Measurements from ENCODE around the gene ANKMY1.

ANKMY1 gene

GRCh38 chr2:240458044-240458899 is 99.5 kb downstream of the ANKMY1 start:
- peaks cover 0 to 2% of the 10 kb centered on the region in 2 experiments; a peak in 1 of 3 replicates for H3K36me3 ChIP-seq (ENCODE audit: control insufficient read depth in 2 of 2, insufficient read depth in 1 of 2, low read length in 2 of 2)
- no peak overlapping the region for H3K4me3 ChIP-seq (ENCODE audit: low read depth, low read length)
- no peaks in the 10 kb centered on the region for H3K9me3 ChIP-seq (ENCODE audit: control insufficient read depth, insufficient read depth, low read depth, low read length)
- no peak overlapping the region for H3K27ac ChIP-seq (ENCODE audit: extremely low read depth, low read depth, low read length)
- no peaks in the 10 kb centered on the region for H3K4me1 ChIP-seq (ENCODE audit: control insufficient read depth, insufficient read depth, low read length)
- ChIA-PET CTCF (interaction anchor here (1.2 kb wide), 1 partner anchor 16 kb away, joined by 4 read pairs; no protein-coding TSS in a partner anchor), POLR2A (no interaction called here)
- no peak for TF ChIP-seq ZNF274 (IDR thresholded peaks at IDR 0.05; ENCODE audit: low read length)
- TF ChIP-seq ZNF274 (tag by site-specific recombination; IDR thresholded peaks at IDR 0.05; ENCODE audit: borderline replicate concordance), result no peak
- TF ChIP-seq GLIS1 (tag by site-specific recombination; IDR thresholded peaks at IDR 0.05), result peak; percentile 76
- TF ChIP-seq GLIS2 (tag by site-specific recombination; IDR thresholded peaks at IDR 0.05), result peak; percentile 57; the same call in 1 of the 2 replicates
- no peak for TF ChIP-seq OSR2 (tag by site-specific recombination; IDR thresholded peaks at IDR 0.05)
- no peak for TF ChIP-seq ZNF311 (tag by site-specific recombination; IDR thresholded peaks at IDR 0.05; ENCODE audit: borderline replicate concordance)
- no peak for TF ChIP-seq ZXDB (tag by site-specific recombination; IDR thresholded peaks at IDR 0.05)

GRCh38 chr2:240457223-240458043 is 100.4 kb downstream of the ANKMY1 start:
- TF ChIP-seq SP2 (tag by site-specific recombination; IDR thresholded peaks at IDR 0.05) (peak; percentile 21; the same call in 1 of the 2 replicates), ZNF16 (tag by site-specific recombination; IDR thresholded peaks at IDR 0.05; ENCODE audit: low read depth) (no peak)
- no peak overlapping the region for H3K4me3 ChIP-seq (ENCODE audit: low read depth, low read length)
- peaks cover 0 to under 1% of the 10 kb centered on the region in 2 experiments; a peak in 1 of 3 replicates for H3K36me3 ChIP-seq (ENCODE audit: control insufficient read depth in 2 of 2, insufficient read depth in 1 of 2, low read length in 2 of 2)
- H3K27ac ChIP-seq (ENCODE audit: extremely low read depth, low read depth, low read length), result no peak overlapping the region
- H3K9me3 ChIP-seq (ENCODE audit: control insufficient read depth, insufficient read depth, low read depth, low read length), result no peaks in the 10 kb centered on the region
- H3K4me1 ChIP-seq (ENCODE audit: control insufficient read depth, insufficient read depth, low read length), result no peaks in the 10 kb centered on the region
- POLR2A ChIA-PET, result no interaction called here
- CTCF ChIA-PET, result no interaction called here

GRCh38 chr2:240456447-240457222 is 101.2 kb downstream of the ANKMY1 start:
- Histone ChIP-seq H3K9me3 (ENCODE audit: control insufficient read depth, insufficient read depth, low read depth, low read length) (no peaks in the 10 kb centered on the region), H3K4me3 (ENCODE audit: low read depth, low read length) (no peak overlapping the region), H3K36me3 (ENCODE audit: control insufficient read depth in 2 of 2, insufficient read depth in 1 of 2, low read length in 2 of 2) (no peaks in the 10 kb centered on the region), H3K4me1 (ENCODE audit: control insufficient read depth, insufficient read depth, low read length) (no peaks in the 10 kb centered on the region), H3K27ac (ENCODE audit: extremely low read depth, low read depth, low read length) (no peak overlapping the region)
- CTCF ChIA-PET, result interaction anchor here (0.5 kb wide), 1 partner anchor 18 kb away, joined by 3 read pairs; no protein-coding TSS in a partner anchor
- POLR2A ChIA-PET, result no interaction called here
- TF ChIP-seq ZNF341 (tag by site-specific recombination; IDR thresholded peaks at IDR 0.05; ENCODE audit: low read depth) (no peak), ZFP3 (tag by site-specific recombination; IDR thresholded peaks at IDR 0.05; ENCODE audit: low read depth) (no peak), SP7 (tag by site-specific recombination; IDR thresholded peaks at IDR 0.05) (no peak), HIC1 (tag by site-specific recombination; IDR thresholded peaks at IDR 0.05) (0 out of 2 replicates have a peak, but pooled peaks have one; percentile 14), ZNF19 (tag by site-specific recombination; IDR thresholded peaks at IDR 0.05; ENCODE audit: low read depth) (no peak), KLF1 (tag by site-specific recombination; IDR thresholded peaks at IDR 0.05) (peak; percentile 39; the same call in 1 of the 2 replicates), REPIN1 (tag by site-specific recombination; IDR thresholded peaks at IDR 0.05; ENCODE audit: low read depth) (no peak), ZNF624 (tag by site-specific recombination; IDR thresholded peaks at IDR 0.05) (no peak), SETDB1 (IDR thresholded peaks at IDR 0.05; ENCODE audit: insufficient read length, low read length) (no peak), REST (tag by site-specific recombination; IDR thresholded peaks at IDR 0.05) (no peak), ZNF501 (tag by site-specific recombination; IDR thresholded peaks at IDR 0.05) (no peak), ZSCAN16 (tag by site-specific recombination; IDR thresholded peaks at IDR 0.05) (no peak), ZNF843 (tag by site-specific recombination; IDR thresholded peaks at IDR 0.05) (no peak), SP2 (tag by site-specific recombination; IDR thresholded peaks at IDR 0.05) (peak; percentile 61), ZFHX2 (tag by site-specific recombination; conservative IDR thresholded peaks at IDR 0.05) (0 out of 2 replicates have a peak, but pooled peaks have one; percentile 14)

Data from HEK293 (cell line).